Neural progenitor cell (in vitro differentiated cells): ENCODE data around the gene VPS29. TPM values are rescaled to one million over a fixed set of nuclear protein-coding genes. Genes with fewer than 3 reads are reported as not detected.

Experiments used
- DNase-seq: peaks from one replicate; pipeline ENCODE4 v3.0.0-alpha.2; 2016; ENCODE audit warnings: low spot score
- H2AFZ ChIP-seq: fragments of 200-600 bp; sonication (generic); replicated peaks from 2 replicates; pipeline ENCODE4 v1.6.1; 2016; ENCODE audit warnings: antibody characterized with exemption
- H3F3A ChIP-seq: fragments of 200-600 bp; sonication (generic); 2 replicates; pipeline ENCODE4 v1.6.1; 2016; ENCODE audit warnings: antibody characterized with exemption, low read depth
- H3K27ac ChIP-seq: fragments of 200-600 bp; sonication (generic); 2 replicates; pipeline ENCODE4 v1.5.1; 2016; ENCODE audit warnings: mild to moderate bottlenecking
- H3K27me3 ChIP-seq: fragments of 200-600 bp; sonication (generic); 2 replicates; pipeline ENCODE4 v1.6.1; 2016; ENCODE audit warnings: mild to moderate bottlenecking, moderate library complexity
- H3K36me3 ChIP-seq: fragments of 200-600 bp; sonication (generic); 2 replicates; pipeline ENCODE4 v1.5.1; 2016
- H3K4me1 ChIP-seq: fragments of 200-600 bp; sonication (generic); 2 replicates; pipeline ENCODE4 v1.6.1; 2016; ENCODE audit warnings: mixed run types
- H3K4me2 ChIP-seq: fragments of 200-600 bp; sonication (generic); 2 replicates; pipeline ENCODE4 v1.6.1; 2016
- H3K4me3 ChIP-seq: fragments of 200-600 bp; sonication (generic); 2 replicates; pipeline ENCODE4 v1.5.1; 2016
- H3K79me2 ChIP-seq: fragments of 200-600 bp; sonication (generic); 2 replicates; pipeline ENCODE4 v1.6.1; 2016; ENCODE audit warnings: low read depth
- H3K9ac ChIP-seq: fragments of 200-600 bp; sonication (generic); 2 replicates; pipeline ENCODE4 v1.6.1; 2016
- H3K9me3 ChIP-seq: fragments of 200-600 bp; sonication (generic); 2 replicates; pipeline ENCODE4 v1.5.1; 2016; ENCODE audit warnings: low read depth
- H4K20me1 ChIP-seq: fragments of 200-600 bp; sonication (generic); 2 replicates; pipeline ENCODE4 v1.6.1; 2016; ENCODE audit warnings: low read depth
- H3K27ac Mint-ChIP-seq: 3 replicates; pipeline ENCODE4 v1.8.0; 2021; ENCODE audit warnings: mixed read lengths
- H3K27me3 Mint-ChIP-seq: 2 replicates; pipeline ENCODE4 v1.8.0; 2022; ENCODE audit warnings: low read depth, mild to moderate bottlenecking, inconsistent platforms, moderate library complexity, mixed read lengths; ENCODE audit not compliant: insufficient read depth
- H3K36me3 Mint-ChIP-seq: 3 replicates; pipeline ENCODE4 v1.8.0; 2021; ENCODE audit warnings: mixed read lengths
- H3K4me1 Mint-ChIP-seq: 3 replicates; pipeline ENCODE4 v1.8.0; 2021; ENCODE audit warnings: mixed read lengths
- H3K4me3 Mint-ChIP-seq: 3 replicates; pipeline ENCODE4 v1.8.0; 2021; ENCODE audit warnings: mild to moderate bottlenecking, moderate library complexity, mixed read lengths
- H3K9me3 Mint-ChIP-seq: 3 replicates; pipeline ENCODE4 v1.8.0; 2020; ENCODE audit warnings: mixed read lengths
- EZH2 ChIP-seq: fragments of 200-600 bp; sonication (generic); IDR thresholded peaks from 2 replicates; pipeline ENCODE4 v1.6.1; 2017; ENCODE audit warnings: antibody characterized with exemption, mild to moderate bottlenecking, moderate library complexity
- EZH2phosphoT487 ChIP-seq: fragments of 200-600 bp; sonication (generic); IDR thresholded peaks from 2 replicates; pipeline ENCODE4 v1.6.1; 2017; ENCODE audit warnings: antibody characterized with exemption
- total RNA-seq: library from RNA; depleted of rRNA; stranded (reverse); fragments of >200 nt; gene quantifications from 2 replicates; pipeline ENCODE4 v1.2.3, GENCODE V29; 2015; ENCODE audit warnings: low replicate concordance
- TF ChIP-seq, protein P1 (sequence below): fragments of 200-600 bp; sonication (generic); IDR thresholded peaks from 2 replicates; pipeline ENCODE4 v1.5.1; 2017; ENCODE audit warnings: antibody characterized with exemption, mild to moderate bottlenecking

Gene VPS29
- total RNA-seq, 1 donor from 2014 or later, result 101 TPM

DNA sequence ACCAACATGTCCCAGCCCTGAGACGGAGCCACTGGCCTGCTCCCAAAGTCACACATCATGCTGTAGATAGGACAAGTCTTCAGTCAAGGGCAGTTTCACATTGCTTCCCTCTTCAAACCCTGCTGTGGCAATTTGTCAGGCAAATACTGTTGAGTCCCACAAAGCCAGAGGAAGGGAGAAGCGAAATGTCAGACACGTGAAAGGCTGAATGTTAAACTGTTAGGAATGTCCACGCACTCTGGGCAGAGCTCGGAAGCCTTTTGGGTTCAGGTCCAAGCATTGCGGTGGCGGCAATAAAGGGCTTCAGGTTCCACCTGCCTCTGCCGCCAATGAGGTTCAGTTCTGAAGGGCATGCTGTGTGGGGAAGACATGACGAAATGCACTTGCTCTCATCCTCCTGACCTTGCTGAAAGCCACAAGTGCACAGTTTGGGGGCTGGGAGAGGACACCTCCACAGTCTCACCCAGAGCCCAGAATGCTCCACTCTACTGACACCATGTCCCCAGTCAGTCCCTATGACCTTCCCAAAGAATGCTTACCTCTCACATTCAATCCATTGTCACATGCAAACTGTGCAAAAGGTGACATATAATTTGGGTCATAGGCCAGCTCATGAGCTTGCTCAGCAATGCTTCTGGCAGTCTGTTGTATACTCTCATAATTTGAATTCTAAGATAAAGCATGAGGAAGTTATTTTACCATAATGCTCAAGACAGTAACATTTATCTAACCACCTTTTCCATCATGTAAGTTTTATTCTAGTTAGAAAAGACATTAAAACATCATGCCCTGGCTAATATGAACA, 35.9 kb upstream of the VPS29 start:
- no peak for DNase-seq
- Histone ChIP-seq H3K4me2 (no peak overlapping the region), H3K9me3 (no peaks in the 10 kb centered on the region), H4K20me1 (peaks cover 8% of the 10 kb centered on the region), H3K4me3 (no peak overlapping the region), H3K27ac (no peak overlapping the region), H2AFZ (no peak overlapping the region), H3K4me1 (peaks cover 2% of the 10 kb centered on the region), H3K9ac (no peak overlapping the region), H3F3A (no peaks in the 10 kb centered on the region), H3K36me3 (no peaks in the 10 kb centered on the region), H3K27me3 (no peaks in the 10 kb centered on the region), H3K79me2 (no peaks in the 10 kb centered on the region)
- H3K4me3 Mint-ChIP-seq, result no peak overlapping the region
- no peaks in the 10 kb centered on the region for H3K4me1 Mint-ChIP-seq
- H3K9me3 Mint-ChIP-seq, result no peaks in the 10 kb centered on the region
- H3K36me3 Mint-ChIP-seq, result peaks cover 10% of the 10 kb centered on the region
- no peaks in the 10 kb centered on the region for H3K27me3 Mint-ChIP-seq
- H3K27ac Mint-ChIP-seq, result no peak overlapping the region
- TF ChIP-seq EZH2 (no peak), EZH2phosphoT487 (no peak)
- TF ChIP-seq, protein P1, sequence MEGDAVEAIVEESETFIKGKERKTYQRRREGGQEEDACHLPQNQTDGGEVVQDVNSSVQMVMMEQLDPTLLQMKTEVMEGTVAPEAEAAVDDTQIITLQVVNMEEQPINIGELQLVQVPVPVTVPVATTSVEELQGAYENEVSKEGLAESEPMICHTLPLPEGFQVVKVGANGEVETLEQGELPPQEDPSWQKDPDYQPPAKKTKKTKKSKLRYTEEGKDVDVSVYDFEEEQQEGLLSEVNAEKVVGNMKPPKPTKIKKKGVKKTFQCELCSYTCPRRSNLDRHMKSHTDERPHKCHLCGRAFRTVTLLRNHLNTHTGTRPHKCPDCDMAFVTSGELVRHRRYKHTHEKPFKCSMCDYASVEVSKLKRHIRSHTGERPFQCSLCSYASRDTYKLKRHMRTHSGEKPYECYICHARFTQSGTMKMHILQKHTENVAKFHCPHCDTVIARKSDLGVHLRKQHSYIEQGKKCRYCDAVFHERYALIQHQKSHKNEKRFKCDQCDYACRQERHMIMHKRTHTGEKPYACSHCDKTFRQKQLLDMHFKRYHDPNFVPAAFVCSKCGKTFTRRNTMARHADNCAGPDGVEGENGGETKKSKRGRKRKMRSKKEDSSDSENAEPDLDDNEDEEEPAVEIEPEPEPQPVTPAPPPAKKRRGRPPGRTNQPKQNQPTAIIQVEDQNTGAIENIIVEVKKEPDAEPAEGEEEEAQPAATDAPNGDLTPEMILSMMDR, result no peak

DNA sequence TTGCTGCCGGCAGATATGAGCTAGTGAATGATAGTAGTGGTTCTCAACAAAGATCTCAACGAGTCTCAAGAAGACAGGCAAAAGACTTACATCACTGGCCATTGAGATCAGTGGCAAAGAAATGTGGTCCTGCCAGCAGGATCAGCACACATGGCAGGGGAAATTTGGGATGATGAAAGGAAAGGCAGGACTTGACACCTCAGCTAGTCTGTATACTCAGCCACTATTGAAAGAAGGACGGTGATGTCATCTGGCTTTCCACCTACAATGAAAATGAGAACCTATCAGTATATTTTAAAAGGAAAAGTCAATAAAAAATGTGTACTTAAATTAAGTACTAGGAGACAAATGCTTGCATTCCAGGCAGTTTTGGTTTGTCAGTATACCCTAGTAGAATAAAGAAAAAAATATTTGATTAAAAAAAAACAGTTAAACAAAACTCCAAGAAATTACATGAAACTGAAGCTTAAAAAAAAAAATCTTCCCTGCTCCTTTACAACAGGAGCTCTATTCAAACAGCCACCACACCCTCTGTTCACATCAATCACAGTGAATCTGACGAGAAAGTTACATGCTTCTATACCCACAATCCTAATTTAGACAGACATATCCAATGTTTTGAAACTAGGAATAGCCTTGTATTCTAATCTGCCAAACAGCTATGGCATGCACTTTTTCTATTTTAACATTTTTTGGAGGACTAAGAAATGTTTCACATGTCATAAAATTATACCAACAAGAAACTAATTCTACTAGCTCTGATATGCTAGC, 35.1 kb upstream of the VPS29 start:
- H3K36me3 Mint-ChIP-seq, result peaks cover 9% of the 10 kb centered on the region
- Histone ChIP-seq H3K9me3 (no peaks in the 10 kb centered on the region), H3K27me3 (no peaks in the 10 kb centered on the region), H3K27ac (no peak overlapping the region), H3K79me2 (no peaks in the 10 kb centered on the region), H3K4me3 (no peak overlapping the region), H3K4me1 (no peaks in the 10 kb centered on the region), H3K4me2 (no peak overlapping the region), H3K36me3 (no peaks in the 10 kb centered on the region), H4K20me1 (peaks cover 8% of the 10 kb centered on the region), H3K9ac (no peak overlapping the region), H2AFZ (no peak overlapping the region), H3F3A (no peaks in the 10 kb centered on the region)
- H3K4me3 Mint-ChIP-seq, result no peak overlapping the region
- no peaks in the 10 kb centered on the region for H3K27me3 Mint-ChIP-seq
- DNase-seq, result no peak
- H3K9me3 Mint-ChIP-seq, result no peaks in the 10 kb centered on the region
- H3K27ac Mint-ChIP-seq, result no peak overlapping the region
- TF ChIP-seq, protein P1, result no peak
- TF ChIP-seq EZH2phosphoT487 (no peak), EZH2 (no peak)
- H3K4me1 Mint-ChIP-seq, result no peaks in the 10 kb centered on the region

DNA sequence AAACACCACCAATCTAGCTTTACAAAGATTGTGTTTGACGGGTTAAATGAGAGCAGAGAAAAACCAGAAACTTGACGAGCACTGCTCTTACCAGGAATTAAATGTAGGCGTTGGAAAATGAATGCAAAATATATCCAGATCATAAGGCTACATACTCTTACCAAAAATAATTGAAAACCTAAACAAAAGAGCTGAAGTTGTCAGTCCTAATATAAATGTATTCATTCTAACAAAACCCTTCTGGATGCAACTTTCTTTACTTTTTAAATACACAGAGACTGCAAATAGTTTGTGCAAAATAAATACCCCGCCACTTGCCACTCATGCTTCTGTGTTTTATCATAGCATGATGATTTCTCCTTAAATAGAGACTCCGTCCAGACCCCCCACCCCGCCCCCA, 32.9 kb upstream of the VPS29 start:
- Mint-ChIP-seq H3K27me3 (no peaks in the 10 kb centered on the region), H3K4me3 (no peak overlapping the region), H3K9me3 (no peaks in the 10 kb centered on the region), H3K36me3 (peaks cover 8% of the 10 kb centered on the region), H3K27ac (no peak overlapping the region), H3K4me1 (no peaks in the 10 kb centered on the region)
- Histone ChIP-seq H3K27me3 (no peaks in the 10 kb centered on the region), H3K4me2 (no peak overlapping the region), H2AFZ (no peak overlapping the region), H3K4me1 (no peaks in the 10 kb centered on the region), H3K9me3 (no peaks in the 10 kb centered on the region), H3K27ac (no peak overlapping the region), H3K79me2 (no peaks in the 10 kb centered on the region), H3K36me3 (no peaks in the 10 kb centered on the region), H4K20me1 (peaks cover 8% of the 10 kb centered on the region), H3F3A (no peaks in the 10 kb centered on the region), H3K9ac (no peak overlapping the region), H3K4me3 (no peak overlapping the region)
- no peak for DNase-seq
- TF ChIP-seq EZH2 (no peak), EZH2phosphoT487 (no peak)
- TF ChIP-seq, protein P1, result no peak
